HG03108 (cell line): ENCODE results near the gene NOC4L.
"Not testable (repeated sequence)": the region's sequence is repeated elsewhere in the genome, so short reads cannot be mapped to it uniquely, and the experiment has no call there.

Experiments used
- ATAC-seq: cut with Tn5 transposase; IDR thresholded peaks from one replicate; pipeline ENCODE4 v1.9.1; 2021; ENCODE audit warnings: moderate library complexity; ENCODE audit not compliant: unreplicated experiment

The NOC4L gene

GRCh38 chr12:132141976-132142678, 2.1 kb upstream of the NOC4L start:
- ATAC-seq = no peak

- no peak for ATAC-seq
Observed at GRCh38 chr12:132142679-132143335, 1.4 kb upstream of the NOC4L start.

DNA sequence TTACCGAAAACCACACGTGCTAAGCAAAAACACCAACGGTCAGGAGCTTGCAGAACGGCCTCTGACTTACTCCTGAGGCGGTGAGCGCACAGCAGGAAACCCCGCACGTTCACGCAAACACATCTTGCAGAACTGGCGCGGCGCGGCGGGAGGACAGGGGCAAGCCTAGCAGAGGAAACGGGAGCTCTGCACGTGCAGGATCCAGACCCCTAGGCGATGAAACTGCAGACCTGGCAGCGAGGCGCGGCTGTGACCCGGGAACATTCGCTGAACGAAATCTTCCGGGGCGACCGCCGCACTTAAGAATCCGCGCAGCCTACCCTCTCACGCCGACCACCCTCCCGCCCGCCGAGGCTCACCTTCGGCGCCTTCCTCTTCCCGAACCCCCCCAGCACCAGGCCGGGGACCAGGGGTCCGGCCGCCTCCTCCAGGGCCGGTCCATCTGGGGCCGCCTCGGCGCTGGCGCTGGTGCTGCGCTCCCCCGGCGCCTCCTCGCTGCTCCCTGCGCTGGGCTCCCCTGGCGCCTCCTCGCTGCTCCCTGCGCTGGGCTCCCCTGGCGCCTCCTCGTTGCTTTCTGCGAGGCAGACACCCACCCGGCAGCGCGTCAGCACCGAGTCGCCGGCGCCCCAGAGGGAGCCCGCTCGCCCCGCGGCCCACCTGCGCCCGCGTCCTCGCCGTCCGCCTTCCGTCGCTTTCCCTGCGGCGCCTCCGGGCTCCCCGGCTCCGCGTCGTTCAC, 753 bp upstream of the NOC4L start:
- peak; percentile 26 for ATAC-seq

DNA sequence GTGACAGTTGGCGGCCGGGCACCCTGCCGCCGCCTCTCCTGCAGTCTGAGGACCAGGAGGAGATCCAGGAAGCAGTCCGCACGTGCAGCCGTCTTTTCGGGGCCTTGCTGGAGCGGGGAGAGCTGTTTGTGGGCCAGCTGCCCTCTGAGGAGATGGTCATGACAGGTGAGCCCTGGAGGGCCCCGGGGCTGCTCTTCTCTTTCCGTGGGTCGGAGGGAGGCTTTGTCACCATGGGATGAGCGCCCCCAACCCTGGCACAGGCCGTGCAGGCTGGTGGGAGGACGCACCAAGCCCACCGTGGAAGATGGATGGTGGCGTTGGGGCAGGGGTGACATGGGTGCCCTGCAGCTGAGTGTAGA, 532 bp downstream of the NOC4L start:
- no peak for ATAC-seq

- no peak for ATAC-seq
Observed at GRCh38 chr12:132145334-132145733, 1.1 kb downstream of the NOC4L start.

DNA sequence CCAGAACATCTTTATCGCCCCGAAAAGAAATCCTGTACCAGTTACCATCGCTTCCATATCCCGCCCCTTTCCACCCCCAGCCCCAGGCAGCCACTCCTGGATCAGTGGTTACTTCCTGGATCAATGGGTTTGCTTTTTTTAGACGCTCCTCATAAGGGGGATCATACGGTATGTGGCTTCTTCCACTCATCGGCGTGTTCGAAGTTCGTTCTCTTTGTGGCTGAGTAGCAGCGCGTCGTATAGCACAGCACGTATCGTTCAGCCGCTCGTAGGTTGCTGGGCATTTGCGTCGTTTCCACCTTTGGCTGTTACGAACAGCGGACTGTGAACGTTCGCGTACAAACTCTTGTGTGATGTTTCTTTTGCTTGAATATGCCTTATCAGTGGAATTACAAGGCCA, 1.8 kb downstream of the NOC4L start:
- ATAC-seq = no peak

DNA sequence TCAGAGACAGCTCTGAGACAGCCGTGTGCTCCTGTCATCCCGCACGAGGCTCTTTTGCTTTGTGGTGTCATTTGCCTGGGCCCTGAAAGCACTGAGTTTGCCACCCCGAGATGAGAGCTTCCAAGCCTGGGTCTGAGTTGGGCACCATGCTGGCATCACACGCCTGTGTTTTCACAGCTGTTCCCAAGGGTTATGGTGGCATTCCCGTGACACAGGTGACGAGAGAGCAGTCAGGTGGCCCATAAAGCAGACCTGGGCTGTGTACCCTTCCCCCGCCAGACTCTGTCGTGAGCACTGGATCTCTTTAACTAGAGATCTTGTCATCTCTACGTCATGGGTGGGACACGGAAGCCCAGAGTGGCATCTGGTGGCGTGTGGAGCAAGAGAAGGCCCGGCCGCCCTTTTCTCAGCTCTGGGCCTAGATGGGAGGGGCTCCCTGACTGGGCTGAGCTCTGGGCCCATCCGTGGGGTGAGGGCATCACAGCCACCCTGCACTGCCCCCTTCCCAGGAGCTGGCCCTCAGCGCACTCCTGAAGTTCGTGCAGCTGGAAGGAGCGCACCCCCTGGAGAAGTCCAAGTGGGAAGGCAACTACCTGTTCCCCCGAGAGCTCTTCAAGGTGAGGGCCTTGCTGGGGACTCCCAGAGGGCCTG, 2.6 kb downstream of the NOC4L start:
- ATAC-seq = no peak

- ATAC-seq = no peak
Observed at GRCh38 chr12:132147423-132148367, 3.4 kb downstream of the NOC4L start.

GRCh38 chr12:132148368-132149045, 4.2 kb downstream of the NOC4L start:
- no peak for ATAC-seq

DNA sequence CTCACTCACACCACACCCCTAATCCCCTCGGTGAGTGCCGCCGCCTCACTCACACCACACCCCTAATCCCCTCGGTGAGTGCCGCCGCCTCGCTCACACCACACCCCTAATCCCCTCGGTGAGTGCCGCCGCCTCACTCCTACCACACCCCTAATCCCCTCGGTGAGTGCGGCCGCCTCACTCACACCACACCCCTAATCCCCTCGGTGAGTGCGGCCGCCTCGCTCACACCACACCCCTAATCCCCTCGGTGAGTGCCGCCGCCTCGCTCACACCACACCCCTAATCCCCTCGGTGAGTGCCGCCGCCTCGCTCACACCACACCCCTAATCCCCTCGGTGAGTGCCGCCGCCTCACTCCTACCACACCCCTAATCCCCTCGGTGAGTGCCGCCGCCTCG, 5.3 kb downstream of the NOC4L start:
- ATAC-seq = not testable (repeated sequence)

- no peak for ATAC-seq
Observed at GRCh38 chr12:132150780-132151144, 6.5 kb downstream of the NOC4L start.

DNA sequence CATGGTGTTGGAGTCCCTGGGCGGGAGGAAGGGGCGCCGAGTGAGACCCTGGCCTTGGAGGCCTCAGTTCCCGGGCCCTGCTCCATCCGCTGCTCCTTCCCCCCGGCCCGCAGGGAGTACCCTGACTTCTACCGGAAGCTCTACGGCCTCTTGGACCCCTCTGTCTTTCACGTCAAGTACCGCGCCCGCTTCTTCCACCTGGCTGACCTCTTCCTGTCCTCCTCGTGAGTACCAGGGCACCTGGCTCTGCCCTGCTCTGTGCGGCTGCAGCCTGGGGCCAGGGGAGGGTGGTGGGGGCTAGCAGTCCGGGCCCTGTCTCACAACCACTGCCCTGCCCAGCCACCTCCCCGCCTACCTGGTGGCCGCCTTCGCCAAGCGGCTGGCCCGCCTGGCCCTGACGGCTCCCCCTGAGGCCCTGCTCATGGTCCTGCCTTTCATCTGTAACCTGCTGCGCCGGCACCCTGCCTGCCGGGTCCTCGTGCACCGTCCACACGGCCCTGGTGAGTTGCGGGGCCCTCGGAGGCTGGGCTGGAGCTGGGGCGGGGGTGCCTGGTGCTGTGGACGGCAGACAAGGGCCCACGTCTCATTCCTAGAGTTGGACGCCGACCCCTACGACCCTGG, 7.0 kb downstream of the NOC4L start:
- no peak for ATAC-seq

DNA sequence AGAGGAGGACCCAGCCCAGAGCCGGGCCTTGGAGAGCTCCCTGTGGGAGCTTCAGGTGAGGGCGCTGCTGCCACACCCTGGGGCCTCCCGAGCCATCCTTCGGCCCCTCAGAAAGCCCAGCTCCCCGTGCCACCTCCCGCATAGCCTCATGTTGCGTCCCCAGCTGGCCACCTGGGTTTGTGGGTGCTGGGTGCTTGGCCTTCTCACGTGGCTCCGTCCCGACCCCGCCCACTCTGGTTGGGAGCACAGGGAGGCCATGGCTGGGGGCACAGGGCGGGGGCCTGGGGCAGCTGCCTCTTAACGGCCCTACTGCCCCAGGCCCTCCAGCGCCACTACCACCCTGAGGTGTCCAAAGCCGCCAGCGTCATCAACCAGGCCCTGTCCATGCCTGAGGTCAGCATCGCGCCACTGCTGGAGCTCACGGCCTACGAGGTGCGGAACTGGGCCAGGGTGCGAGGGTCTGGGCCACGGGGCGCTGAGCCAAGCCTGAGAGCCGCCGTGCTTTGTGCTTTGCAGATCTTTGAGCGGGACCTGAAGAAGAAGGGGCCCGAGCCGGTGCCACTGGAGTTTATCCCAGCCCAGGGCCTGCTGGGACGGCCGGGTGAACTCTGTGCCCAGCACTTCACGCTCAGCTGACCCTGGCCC, 7.6 kb downstream of the NOC4L start:
- no peak for ATAC-seq

GRCh38 chr12:132152411-132152821, 8.2 kb downstream of the NOC4L start:
- ATAC-seq = no peak

DNA sequence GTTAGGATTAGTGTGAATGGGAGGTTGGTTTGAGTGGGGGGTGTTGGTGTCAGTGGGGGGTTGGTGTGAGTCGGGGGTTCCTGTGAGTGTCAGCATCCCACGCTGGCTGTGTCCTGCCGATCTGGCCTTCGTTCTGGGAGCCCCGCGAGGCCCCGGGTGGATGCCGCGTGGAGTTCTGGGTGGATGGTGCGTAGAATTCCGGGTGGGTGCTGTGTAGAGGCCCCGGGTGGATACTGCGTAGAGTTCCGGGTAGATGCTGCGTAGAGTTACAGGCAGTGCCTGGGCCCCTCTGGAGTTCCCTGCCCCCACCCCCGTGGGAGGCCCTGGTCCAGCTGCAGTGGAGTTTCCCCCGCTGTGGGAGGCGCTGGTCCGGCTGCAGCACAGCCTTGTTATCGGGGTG, 8.7 kb downstream of the NOC4L start:
- no peak for ATAC-seq

- ATAC-seq = peak; percentile 70
Observed at GRCh38 chr12:132153501-132154340, 9.5 kb downstream of the NOC4L start.

DNA sequence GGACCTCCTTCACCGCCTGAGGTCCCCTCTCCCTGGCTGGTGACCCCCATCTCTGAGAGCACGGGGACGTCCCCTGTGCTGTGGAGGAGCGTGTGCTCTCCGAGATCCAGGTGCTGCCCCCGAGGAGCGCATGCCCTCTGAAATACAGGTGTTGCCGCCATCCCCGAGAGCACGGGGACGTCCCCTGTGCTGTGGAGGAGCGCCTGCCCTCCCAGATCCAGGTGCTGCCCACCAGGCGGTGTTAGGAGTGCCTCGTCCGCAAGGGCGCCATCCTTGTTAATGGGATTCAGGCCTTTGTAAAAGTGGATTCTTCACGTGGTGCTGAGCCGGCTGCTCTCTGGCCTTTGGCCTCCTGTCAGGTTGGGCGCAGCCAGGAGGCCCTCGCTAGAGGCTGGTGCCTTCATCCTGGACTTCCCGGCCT, 10.1 kb downstream of the NOC4L start:
- peak; percentile 28 for ATAC-seq
